HepG2 (cell line): ENCODE results near the gene MPST. TPM values are rescaled to one million over a fixed set of nuclear protein-coding genes. Genes with fewer than 3 reads are reported as not detected.
A peak's percentile ranks its signal among the peaks of the same experiment; 100 is the strongest.

Experiments
- FOSL2 ChIP-seq: sonication (generic); formaldehyde crosslinking; IDR thresholded peaks from 2 replicates; pipeline ENCODE4 v1.4.0; 2020; ENCODE audit warnings: missing genetic modification reagents
- FOXM1 ChIP-seq: sonication (generic); formaldehyde crosslinking; IDR thresholded peaks from 2 replicates; pipeline ENCODE4 v1.5.0; 2020; ENCODE audit warnings: missing genetic modification reagents
- FUBP1 ChIP-seq: sonication (generic); formaldehyde crosslinking; IDR thresholded peaks from 2 replicates; pipeline ENCODE4 v1.5.1; 2020; ENCODE audit warnings: missing genetic modification reagents, mild to moderate bottlenecking, borderline replicate concordance
- HMGXB3 ChIP-seq: sonication (generic); formaldehyde crosslinking; IDR thresholded peaks from 2 replicates; pipeline ENCODE4 v1.4.0; 2020; ENCODE audit warnings: missing genetic modification reagents, borderline replicate concordance
- PAX8 ChIP-seq: sonication (generic); formaldehyde crosslinking; IDR thresholded peaks from 2 replicates; pipeline ENCODE4 v1.8.0; 2022; ENCODE audit warnings: mild to moderate bottlenecking, missing genetic modification reagents, borderline replicate concordance
- STAG1 ChIP-seq: sonication (generic); formaldehyde crosslinking; IDR thresholded peaks from 2 replicates; pipeline ENCODE4 v1.4.0; 2020; ENCODE audit warnings: missing genetic modification reagents
- ZBTB33 ChIP-seq: sonication (generic); formaldehyde crosslinking; IDR thresholded peaks from 2 replicates; pipeline ENCODE4 v1.4.0; 2020; ENCODE audit warnings: missing genetic modification reagents
- ZNF121 ChIP-seq: sonication (generic); formaldehyde crosslinking; IDR thresholded peaks from 2 replicates; pipeline ENCODE4 v1.5.0; 2020; ENCODE audit warnings: mild to moderate bottlenecking, missing genetic modification reagents
- ZNF747 ChIP-seq: sonication (generic); formaldehyde crosslinking; IDR thresholded peaks from 2 replicates; pipeline ENCODE4 v1.8.1; 2023; ENCODE audit warnings: missing genetic modification reagents, mild to moderate bottlenecking, borderline replicate concordance
- polyA plus RNA-seq, 8 experiments: library from polyadenylated mRNA; depleted of rRNA in 3 of 8; stranded (reverse) in 7 of 8; unstranded in 1 of 8; fragments of >200 nt; fragmentation: Illumina TruSeq in 4 of 8; extraction: Trizol in 4 of 8; gene quantifications; 2 replicates each; pipeline versions ENCODE4 v1.2.1 to v1.2.3, GENCODE V29; 2011 to 2016; ENCODE audit warnings: low read depth in 4 of 8, missing spikeins in 1 of 8, mixed read lengths in 1 of 8; ENCODE audit not compliant: insufficient read depth in 1 of 8
- total RNA-seq, 5 experiments: library from RNA; depleted of rRNA; stranded (reverse); fragments of >200 nt; fragmentation: Illumina TruSeq; extraction: Trizol; gene quantifications; 2 replicates each; pipeline ENCODE4 v1.2.3, GENCODE V29; 2016; ENCODE audit warnings: low read depth in 1 of 5
- TF ChIP-seq, protein P1 (sequence below): sonication (generic); formaldehyde crosslinking; IDR thresholded peaks from 2 replicates; pipeline ENCODE4 v1.4.0; 2020; ENCODE audit warnings: missing genetic modification reagents, borderline replicate concordance
- TF ChIP-seq, protein P2 (sequence below): sonication (generic); formaldehyde crosslinking; IDR thresholded peaks from 2 replicates; pipeline ENCODE4 v1.5.1; 2020; ENCODE audit warnings: missing genetic modification reagents, mild to moderate bottlenecking, borderline replicate concordance
- TF ChIP-seq, protein P3 (sequence below): sonication (generic); formaldehyde crosslinking; IDR thresholded peaks from 2 replicates; pipeline ENCODE4 v1.4.0; 2020; ENCODE audit warnings: mild to moderate bottlenecking, missing genetic modification reagents

Gene MPST
- total and polyA plus RNA-seq, 2 of the 13 experiments (the other 11 are each of a cell fraction or from before 2014, with no cell fraction given) = 133 to 141 TPM

- TF ChIP-seq FUBP1 (CRISPR knock-in tag) (no peak), FOSL2 (peak; percentile 35; the same call in 1 of the 2 replicates), PAX8 (no peak), ZNF747 (CRISPR knock-in tag) (no peak), ZBTB33 (CRISPR knock-in tag) (no peak), STAG1 (CRISPR knock-in tag) (peak; percentile 23; the same call in 1 of the 2 replicates), HMGXB3 (CRISPR knock-in tag) (no peak), FOXM1 (CRISPR knock-in tag) (no peak), ZNF121 (CRISPR knock-in tag) (no peak)
- TF ChIP-seq, protein P1, sequence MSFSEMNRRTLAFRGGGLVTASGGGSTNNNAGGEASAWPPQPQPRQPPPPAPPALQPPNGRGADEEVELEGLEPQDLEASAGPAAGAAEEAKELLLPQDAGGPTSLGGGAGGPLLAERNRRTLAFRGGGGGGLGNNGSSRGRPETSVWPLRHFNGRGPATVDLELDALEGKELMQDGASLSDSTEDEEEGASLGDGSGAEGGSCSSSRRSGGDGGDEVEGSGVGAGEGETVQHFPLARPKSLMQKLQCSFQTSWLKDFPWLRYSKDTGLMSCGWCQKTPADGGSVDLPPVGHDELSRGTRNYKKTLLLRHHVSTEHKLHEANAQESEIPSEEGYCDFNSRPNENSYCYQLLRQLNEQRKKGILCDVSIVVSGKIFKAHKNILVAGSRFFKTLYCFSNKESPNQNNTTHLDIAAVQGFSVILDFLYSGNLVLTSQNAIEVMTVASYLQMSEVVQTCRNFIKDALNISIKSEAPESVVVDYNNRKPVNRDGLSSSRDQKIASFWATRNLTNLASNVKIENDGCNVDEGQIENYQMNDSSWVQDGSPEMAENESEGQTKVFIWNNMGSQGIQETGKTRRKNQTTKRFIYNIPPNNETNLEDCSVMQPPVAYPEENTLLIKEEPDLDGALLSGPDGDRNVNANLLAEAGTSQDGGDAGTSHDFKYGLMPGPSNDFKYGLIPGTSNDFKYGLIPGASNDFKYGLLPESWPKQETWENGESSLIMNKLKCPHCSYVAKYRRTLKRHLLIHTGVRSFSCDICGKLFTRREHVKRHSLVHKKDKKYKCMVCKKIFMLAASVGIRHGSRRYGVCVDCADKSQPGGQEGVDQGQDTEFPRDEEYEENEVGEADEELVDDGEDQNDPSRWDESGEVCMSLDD (CRISPR knock-in tag) = no peak
- TF ChIP-seq, protein P2, sequence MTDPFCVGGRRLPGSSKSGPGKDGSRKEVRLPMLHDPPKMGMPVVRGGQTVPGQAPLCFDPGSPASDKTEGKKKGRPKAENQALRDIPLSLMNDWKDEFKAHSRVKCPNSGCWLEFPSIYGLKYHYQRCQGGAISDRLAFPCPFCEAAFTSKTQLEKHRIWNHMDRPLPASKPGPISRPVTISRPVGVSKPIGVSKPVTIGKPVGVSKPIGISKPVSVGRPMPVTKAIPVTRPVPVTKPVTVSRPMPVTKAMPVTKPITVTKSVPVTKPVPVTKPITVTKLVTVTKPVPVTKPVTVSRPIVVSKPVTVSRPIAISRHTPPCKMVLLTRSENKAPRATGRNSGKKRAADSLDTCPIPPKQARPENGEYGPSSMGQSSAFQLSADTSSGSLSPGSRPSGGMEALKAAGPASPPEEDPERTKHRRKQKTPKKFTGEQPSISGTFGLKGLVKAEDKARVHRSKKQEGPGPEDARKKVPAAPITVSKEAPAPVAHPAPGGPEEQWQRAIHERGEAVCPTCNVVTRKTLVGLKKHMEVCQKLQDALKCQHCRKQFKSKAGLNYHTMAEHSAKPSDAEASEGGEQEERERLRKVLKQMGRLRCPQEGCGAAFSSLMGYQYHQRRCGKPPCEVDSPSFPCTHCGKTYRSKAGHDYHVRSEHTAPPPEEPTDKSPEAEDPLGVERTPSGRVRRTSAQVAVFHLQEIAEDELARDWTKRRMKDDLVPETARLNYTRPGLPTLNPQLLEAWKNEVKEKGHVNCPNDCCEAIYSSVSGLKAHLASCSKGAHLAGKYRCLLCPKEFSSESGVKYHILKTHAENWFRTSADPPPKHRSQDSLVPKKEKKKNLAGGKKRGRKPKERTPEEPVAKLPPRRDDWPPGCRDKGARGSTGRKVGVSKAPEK (CRISPR knock-in tag) = no peak
- TF ChIP-seq, protein P3, sequence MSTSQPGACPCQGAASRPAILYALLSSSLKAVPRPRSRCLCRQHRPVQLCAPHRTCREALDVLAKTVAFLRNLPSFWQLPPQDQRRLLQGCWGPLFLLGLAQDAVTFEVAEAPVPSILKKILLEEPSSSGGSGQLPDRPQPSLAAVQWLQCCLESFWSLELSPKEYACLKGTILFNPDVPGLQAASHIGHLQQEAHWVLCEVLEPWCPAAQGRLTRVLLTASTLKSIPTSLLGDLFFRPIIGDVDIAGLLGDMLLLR = no peak
Observed at GRCh38 chr22:36977401-36977861, 42.1 kb upstream of the MPST start (continued).
